K562 (cell line): ENCODE data around the gene TMED10. TPM values are rescaled to one million over a fixed set of nuclear protein-coding genes. Genes with fewer than 3 reads are reported as not detected.

ENCODE experiments used
- HNRNPUL1 ChIP-seq: fragments of 200-400 bp; formaldehyde crosslinking; IDR thresholded peaks from 2 replicates; pipeline ENCODE4 v1.6.1; 2017; ENCODE audit warnings: low read length
- PRMT5 ChIP-seq: sonication (generic); formaldehyde crosslinking; IDR thresholded peaks from 2 replicates; pipeline ENCODE4 v1.5.0; 2020; ENCODE audit warnings: missing genetic modification reagents
- ZFX ChIP-seq: sonication (generic); formaldehyde crosslinking; IDR thresholded peaks from 2 replicates; pipeline ENCODE4 v1.8.0; 2022; ENCODE audit warnings: mild to moderate bottlenecking, missing genetic modification reagents, moderate library complexity
- ZNF134 ChIP-seq: fragments of 250-450 bp; sonication (Bioruptor Pico); conservative IDR thresholded peaks from 2 replicates; pipeline ENCODE4 v1.4.0; 2020
- ZNF146 ChIP-seq: IDR thresholded peaks from one replicate; pipeline ENCODE4 v1.6.1; 2018; ENCODE audit warnings: missing compliant biosample characterization; ENCODE audit not compliant: unreplicated experiment
- ZNF3 ChIP-seq: fragments of 250-450 bp; sonication (Bioruptor Pico); IDR thresholded peaks from 2 replicates; pipeline ENCODE4 v1.5.0; 2021; ENCODE audit warnings: mild to moderate bottlenecking, moderate library complexity
- polyA plus RNA-seq, 8 experiments: library from polyadenylated mRNA; depleted of rRNA in 4 of 8; stranded (reverse) in 5 of 8; unstranded in 3 of 8; fragments of >200 nt; fragmentation: Nextera tagmentation in 2 of 8; fragmentation: Illumina TruSeq in 1 of 8; extraction: Ambion mirVana in 2 of 8; extraction: Trizol in 1 of 8; gene quantifications; 2 replicates each; pipeline versions ENCODE4 v1.2.1 to v1.2.3, GENCODE V29; 2011 to 2014; ENCODE audit warnings: inconsistent platforms in 1 of 8, missing spikeins in 1 of 8
- total RNA-seq, 7 experiments: library from RNA; depleted of rRNA in 6 of 7; stranded (reverse); fragments of >200 nt in 6 of 7; fragmentation: Illumina TruSeq in 2 of 7; extraction: Trizol in 2 of 7; gene quantifications; 2 replicates each; pipeline versions ENCODE4 v1.2.1 to v1.2.3, GENCODE V29; 2011 to 2021; ENCODE audit warnings: low replicate concordance in 1 of 7
- TF ChIP-seq, protein P1 (sequence below), 2 experiments: fragments of 450-650 bp; formaldehyde crosslinking in 1 of 2; IDR thresholded peaks; 2 replicates each; pipeline versions ENCODE4 v1.4.0 to v1.6.1; 2014 to 2020; ENCODE audit warnings: mild to moderate bottlenecking in 2 of 2, borderline replicate concordance in 1 of 2, low read depth in 1 of 2
- TF ChIP-seq, protein P2 (sequence below): sonication (generic); formaldehyde crosslinking; IDR thresholded peaks from 2 replicates; pipeline ENCODE4 v1.8.0; 2022; ENCODE audit warnings: mild to moderate bottlenecking, missing genetic modification reagents, borderline replicate concordance
- TF ChIP-seq, protein P3 (sequence below): fragments of 250-450 bp; sonication (Bioruptor Pico); IDR thresholded peaks from 2 replicates; pipeline ENCODE4 v1.8.0; 2021; ENCODE audit warnings: borderline replicate concordance, mild to moderate bottlenecking, moderate library complexity; ENCODE audit not compliant: poor library complexity, severe bottlenecking
- TF ChIP-seq, protein P4 (sequence below), 2 experiments: IDR thresholded peaks in 1 of 2; conservative IDR thresholded peaks in 1 of 2; 2 replicates each; pipeline ENCODE4 v1.6.1; 2016; ENCODE audit warnings: low read depth in 2 of 2, mild to moderate bottlenecking in 1 of 2, missing compliant biosample characterization in 1 of 2, missing genetic modification characterization in 1 of 2, moderate library complexity in 1 of 2

The TMED10 gene
- total and polyA plus RNA-seq, 9 of the 15 experiments (the other 6 are each of a cell fraction or from before 2014, with no cell fraction given): 62.2 to 233 (median 124) TPM

DNA sequence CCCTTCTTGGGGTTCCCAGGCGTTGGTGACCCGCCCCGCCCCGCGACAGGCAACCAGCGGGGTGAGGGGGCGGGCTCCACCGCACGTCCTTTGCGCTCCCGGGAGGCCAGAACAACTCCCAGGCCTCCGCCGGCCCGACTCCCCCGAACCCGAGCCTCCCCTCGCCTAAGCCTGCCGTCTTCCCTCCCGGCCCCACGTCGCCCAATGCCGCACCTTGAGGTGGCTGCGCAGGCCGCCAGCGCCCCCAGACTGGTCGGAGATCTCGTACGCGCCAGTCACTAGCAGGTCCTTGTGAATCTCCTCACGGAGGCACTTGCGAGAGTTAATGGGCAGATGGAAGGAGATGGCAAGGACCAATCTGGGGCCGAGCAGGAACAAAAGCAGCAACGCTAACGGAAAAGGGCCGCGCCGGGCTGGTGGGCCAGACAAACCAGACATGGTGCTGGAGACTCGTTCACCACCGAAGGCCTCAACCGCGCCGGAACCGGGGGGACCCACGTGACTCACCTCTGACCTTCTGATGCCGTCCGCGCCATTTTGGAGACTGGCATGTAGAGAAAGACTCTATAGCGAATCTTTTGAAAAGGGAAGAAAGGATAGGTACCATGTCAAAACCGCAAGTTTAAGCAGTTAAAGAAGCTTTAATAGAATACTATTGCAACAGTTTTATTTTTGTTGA, at the start of gene TMED10 (continued):
- TF ChIP-seq, protein P1, sequence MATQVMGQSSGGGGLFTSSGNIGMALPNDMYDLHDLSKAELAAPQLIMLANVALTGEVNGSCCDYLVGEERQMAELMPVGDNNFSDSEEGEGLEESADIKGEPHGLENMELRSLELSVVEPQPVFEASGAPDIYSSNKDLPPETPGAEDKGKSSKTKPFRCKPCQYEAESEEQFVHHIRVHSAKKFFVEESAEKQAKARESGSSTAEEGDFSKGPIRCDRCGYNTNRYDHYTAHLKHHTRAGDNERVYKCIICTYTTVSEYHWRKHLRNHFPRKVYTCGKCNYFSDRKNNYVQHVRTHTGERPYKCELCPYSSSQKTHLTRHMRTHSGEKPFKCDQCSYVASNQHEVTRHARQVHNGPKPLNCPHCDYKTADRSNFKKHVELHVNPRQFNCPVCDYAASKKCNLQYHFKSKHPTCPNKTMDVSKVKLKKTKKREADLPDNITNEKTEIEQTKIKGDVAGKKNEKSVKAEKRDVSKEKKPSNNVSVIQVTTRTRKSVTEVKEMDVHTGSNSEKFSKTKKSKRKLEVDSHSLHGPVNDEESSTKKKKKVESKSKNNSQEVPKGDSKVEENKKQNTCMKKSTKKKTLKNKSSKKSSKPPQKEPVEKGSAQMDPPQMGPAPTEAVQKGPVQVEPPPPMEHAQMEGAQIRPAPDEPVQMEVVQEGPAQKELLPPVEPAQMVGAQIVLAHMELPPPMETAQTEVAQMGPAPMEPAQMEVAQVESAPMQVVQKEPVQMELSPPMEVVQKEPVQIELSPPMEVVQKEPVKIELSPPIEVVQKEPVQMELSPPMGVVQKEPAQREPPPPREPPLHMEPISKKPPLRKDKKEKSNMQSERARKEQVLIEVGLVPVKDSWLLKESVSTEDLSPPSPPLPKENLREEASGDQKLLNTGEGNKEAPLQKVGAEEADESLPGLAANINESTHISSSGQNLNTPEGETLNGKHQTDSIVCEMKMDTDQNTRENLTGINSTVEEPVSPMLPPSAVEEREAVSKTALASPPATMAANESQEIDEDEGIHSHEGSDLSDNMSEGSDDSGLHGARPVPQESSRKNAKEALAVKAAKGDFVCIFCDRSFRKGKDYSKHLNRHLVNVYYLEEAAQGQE (IDR thresholded peaks at IDR 0.05; ENCODE audit: borderline replicate concordance): peak; percentile 69
- TF ChIP-seq, protein P1 (CRISPR knock-in tag; IDR thresholded peaks at IDR 0.05; ENCODE audit: low read depth): no peak
- TF ChIP-seq ZNF134: 0 out of 2 replicates have a peak, but pooled peaks have one; percentile 18
- TF ChIP-seq, protein P2, sequence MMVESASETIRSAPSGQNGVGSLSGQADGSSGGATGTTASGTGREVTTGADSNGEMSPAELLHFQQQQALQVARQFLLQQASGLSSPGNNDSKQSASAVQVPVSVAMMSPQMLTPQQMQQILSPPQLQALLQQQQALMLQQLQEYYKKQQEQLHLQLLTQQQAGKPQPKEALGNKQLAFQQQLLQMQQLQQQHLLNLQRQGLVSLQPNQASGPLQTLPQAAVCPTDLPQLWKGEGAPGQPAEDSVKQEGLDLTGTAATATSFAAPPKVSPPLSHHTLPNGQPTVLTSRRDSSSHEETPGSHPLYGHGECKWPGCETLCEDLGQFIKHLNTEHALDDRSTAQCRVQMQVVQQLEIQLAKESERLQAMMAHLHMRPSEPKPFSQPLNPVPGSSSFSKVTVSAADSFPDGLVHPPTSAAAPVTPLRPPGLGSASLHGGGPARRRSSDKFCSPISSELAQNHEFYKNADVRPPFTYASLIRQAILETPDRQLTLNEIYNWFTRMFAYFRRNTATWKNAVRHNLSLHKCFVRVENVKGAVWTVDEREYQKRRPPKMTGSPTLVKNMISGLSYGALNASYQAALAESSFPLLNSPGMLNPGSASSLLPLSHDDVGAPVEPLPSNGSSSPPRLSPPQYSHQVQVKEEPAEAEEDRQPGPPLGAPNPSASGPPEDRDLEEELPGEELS: no peak
- TF ChIP-seq, protein P3, sequence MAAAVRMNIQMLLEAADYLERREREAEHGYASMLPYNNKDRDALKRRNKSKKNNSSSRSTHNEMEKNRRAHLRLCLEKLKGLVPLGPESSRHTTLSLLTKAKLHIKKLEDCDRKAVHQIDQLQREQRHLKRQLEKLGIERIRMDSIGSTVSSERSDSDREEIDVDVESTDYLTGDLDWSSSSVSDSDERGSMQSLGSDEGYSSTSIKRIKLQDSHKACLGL (CRISPR knock-in tag): peak; percentile 21
- no peak for TF ChIP-seq HNRNPUL1
- TF ChIP-seq ZNF146: no peak
- TF ChIP-seq ZNF3 (CRISPR knock-in tag): no peak
- TF ChIP-seq, protein P4, sequence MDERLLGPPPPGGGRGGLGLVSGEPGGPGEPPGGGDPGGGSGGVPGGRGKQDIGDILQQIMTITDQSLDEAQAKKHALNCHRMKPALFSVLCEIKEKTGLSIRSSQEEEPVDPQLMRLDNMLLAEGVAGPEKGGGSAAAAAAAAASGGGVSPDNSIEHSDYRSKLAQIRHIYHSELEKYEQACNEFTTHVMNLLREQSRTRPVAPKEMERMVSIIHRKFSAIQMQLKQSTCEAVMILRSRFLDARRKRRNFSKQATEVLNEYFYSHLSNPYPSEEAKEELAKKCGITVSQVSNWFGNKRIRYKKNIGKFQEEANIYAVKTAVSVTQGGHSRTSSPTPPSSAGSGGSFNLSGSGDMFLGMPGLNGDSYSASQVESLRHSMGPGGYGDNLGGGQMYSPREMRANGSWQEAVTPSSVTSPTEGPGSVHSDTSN (CRISPR knock-in tag; IDR thresholded peaks at IDR 0.05; ENCODE audit: low read depth): no peak
- TF ChIP-seq, protein P4 (tag; conservative IDR thresholded peaks at IDR 0.05; ENCODE audit: low read depth): no peak
- peak; percentile 99 for TF ChIP-seq ZFX (CRISPR knock-in tag)
- peak; percentile 67; the same call in 1 of the 2 replicates for TF ChIP-seq PRMT5 (CRISPR knock-in tag)
